ENCODE data around the gene POLDIP2. TPM values are rescaled to one million over a fixed set of nuclear protein-coding genes. Genes with fewer than 3 reads are reported as not detected.

Gene POLDIP2
- total and polyA plus RNA-seq, 2 of the 13 experiments (the other 11 are each of a cell fraction or from before 2014, with no cell fraction given): 85.9 to 114 TPM

DNA sequence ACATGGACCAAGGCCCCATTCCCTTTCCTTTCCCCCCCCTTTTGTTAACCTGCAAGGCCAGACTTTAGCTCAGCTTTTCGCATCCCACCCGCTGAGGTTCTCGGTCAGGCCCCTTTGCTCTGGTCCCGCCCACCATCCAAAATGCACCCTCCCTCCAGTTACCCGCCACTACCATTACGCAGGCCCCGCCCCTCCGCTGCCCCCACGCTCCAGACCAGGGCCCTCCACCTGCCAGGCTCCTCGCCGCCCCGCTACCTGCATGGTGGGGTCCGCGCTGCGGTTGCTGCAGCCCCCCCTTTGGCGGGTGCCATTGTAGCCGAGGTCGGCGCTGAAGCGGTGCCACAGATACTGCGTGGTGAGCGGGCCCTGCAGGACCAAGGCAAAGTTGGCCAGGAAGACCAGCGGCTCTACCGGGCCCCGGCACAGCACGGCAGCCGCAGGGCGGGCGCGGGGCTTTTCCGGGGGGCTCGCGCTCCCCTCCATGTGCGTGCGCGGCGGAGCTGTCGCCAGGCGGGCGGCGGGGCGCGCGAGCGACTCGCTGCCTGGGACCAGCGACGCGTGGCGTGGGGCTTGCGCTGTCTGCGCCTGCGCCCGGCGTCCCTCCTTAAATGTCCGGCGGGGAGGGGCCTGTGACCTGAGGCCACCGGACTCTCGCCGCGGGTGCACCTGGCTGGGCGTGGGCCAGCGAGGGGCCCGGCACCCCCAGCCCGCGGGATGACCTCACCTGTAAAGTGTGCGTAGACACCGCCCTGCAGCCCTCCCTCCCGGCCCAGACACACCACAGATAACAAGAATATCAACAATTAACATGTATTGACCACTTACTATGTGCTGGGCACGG, 48.5 kb upstream of the POLDIP2 start, which contains the start of gene SLC46A1 (continued):
- no peak for TF ChIP-seq TSC22D2 (CRISPR knock-in tag; IDR thresholded peaks at IDR 0.05; ENCODE audit: borderline replicate concordance)
- TF ChIP-seq MLX (CRISPR knock-in tag; IDR thresholded peaks at IDR 0.05): no peak
- TF ChIP-seq ZNF160 (CRISPR knock-in tag; IDR thresholded peaks at IDR 0.05): 0 out of 2 replicates have a peak, but pooled peaks have one; percentile 50
- TF ChIP-seq FLYWCH1 (CRISPR knock-in tag; IDR thresholded peaks at IDR 0.05): no peak
- no peak for TF ChIP-seq ZNF790 (CRISPR knock-in tag; IDR thresholded peaks at IDR 0.05; ENCODE audit: borderline replicate concordance)
- no peak for TF ChIP-seq PAF1 (CRISPR knock-in tag; IDR thresholded peaks at IDR 0.05)
- TF ChIP-seq NONO (IDR thresholded peaks at IDR 0.05): no peak
- peak; percentile 87; the same call in 1 of the 2 replicates for TF ChIP-seq NONO (CRISPR knock-in tag; conservative IDR thresholded peaks at IDR 0.05)
- TF ChIP-seq ZNF510 (CRISPR knock-in tag; IDR thresholded peaks at IDR 0.05; ENCODE audit: low read depth): no peak
- no peak; the same call in 1 of the 2 replicates for TF ChIP-seq MED1 (CRISPR knock-in tag; IDR thresholded peaks at IDR 0.05)
- no peak for TF ChIP-seq NR2F6 (IDR thresholded peaks at IDR 0.05)
- no peak; the same call in 1 of the 2 replicates for TF ChIP-seq NR2F6 (CRISPR knock-in tag; IDR thresholded peaks at IDR 0.05)
- TF ChIP-seq ZNF850 (CRISPR knock-in tag; conservative IDR thresholded peaks at IDR 0.05): no peak
- TF ChIP-seq ZNF44 (CRISPR knock-in tag; IDR thresholded peaks at IDR 0.05): no peak
- TF ChIP-seq, protein P1, sequence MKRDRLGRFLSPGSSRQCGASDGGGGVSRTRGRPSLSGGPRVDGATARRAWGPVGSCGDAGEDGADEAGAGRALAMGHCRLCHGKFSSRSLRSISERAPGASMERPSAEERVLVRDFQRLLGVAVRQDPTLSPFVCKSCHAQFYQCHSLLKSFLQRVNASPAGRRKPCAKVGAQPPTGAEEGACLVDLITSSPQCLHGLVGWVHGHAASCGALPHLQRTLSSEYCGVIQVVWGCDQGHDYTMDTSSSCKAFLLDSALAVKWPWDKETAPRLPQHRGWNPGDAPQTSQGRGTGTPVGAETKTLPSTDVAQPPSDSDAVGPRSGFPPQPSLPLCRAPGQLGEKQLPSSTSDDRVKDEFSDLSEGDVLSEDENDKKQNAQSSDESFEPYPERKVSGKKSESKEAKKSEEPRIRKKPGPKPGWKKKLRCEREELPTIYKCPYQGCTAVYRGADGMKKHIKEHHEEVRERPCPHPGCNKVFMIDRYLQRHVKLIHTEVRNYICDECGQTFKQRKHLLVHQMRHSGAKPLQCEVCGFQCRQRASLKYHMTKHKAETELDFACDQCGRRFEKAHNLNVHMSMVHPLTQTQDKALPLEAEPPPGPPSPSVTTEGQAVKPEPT (CRISPR knock-in tag; IDR thresholded peaks at IDR 0.05; ENCODE audit: low read depth): no peak
- TF ChIP-seq MAFF (IDR thresholded peaks at IDR 0.05; ENCODE audit: low read depth, low read length): no peak
- no peak for TF ChIP-seq RERE (CRISPR knock-in tag; IDR thresholded peaks at IDR 0.05; ENCODE audit: low read depth)
- TF ChIP-seq, protein P2, sequence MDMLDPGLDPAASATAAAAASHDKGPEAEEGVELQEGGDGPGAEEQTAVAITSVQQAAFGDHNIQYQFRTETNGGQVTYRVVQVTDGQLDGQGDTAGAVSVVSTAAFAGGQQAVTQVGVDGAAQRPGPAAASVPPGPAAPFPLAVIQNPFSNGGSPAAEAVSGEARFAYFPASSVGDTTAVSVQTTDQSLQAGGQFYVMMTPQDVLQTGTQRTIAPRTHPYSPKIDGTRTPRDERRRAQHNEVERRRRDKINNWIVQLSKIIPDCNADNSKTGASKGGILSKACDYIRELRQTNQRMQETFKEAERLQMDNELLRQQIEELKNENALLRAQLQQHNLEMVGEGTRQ (IDR thresholded peaks at IDR 0.05; ENCODE audit: low read depth, low read length): no peak
- TF ChIP-seq, protein P2 (CRISPR knock-in tag; IDR thresholded peaks at IDR 0.05; ENCODE audit: borderline replicate concordance): no peak
- TF ChIP-seq ETV5 (CRISPR knock-in tag; IDR thresholded peaks at IDR 0.05; ENCODE audit: borderline replicate concordance): no peak
